ENCODE data around the gene ATIC.

The ATIC gene

GRCh38 chr2:215379948-215380347, 68.1 kb downstream of the ATIC start:
- DNase-seq (ENCODE audit: low read depth): no peak
- TF ChIP-seq, protein P1, sequence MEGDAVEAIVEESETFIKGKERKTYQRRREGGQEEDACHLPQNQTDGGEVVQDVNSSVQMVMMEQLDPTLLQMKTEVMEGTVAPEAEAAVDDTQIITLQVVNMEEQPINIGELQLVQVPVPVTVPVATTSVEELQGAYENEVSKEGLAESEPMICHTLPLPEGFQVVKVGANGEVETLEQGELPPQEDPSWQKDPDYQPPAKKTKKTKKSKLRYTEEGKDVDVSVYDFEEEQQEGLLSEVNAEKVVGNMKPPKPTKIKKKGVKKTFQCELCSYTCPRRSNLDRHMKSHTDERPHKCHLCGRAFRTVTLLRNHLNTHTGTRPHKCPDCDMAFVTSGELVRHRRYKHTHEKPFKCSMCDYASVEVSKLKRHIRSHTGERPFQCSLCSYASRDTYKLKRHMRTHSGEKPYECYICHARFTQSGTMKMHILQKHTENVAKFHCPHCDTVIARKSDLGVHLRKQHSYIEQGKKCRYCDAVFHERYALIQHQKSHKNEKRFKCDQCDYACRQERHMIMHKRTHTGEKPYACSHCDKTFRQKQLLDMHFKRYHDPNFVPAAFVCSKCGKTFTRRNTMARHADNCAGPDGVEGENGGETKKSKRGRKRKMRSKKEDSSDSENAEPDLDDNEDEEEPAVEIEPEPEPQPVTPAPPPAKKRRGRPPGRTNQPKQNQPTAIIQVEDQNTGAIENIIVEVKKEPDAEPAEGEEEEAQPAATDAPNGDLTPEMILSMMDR (IDR thresholded peaks at IDR 0.05; ENCODE audit: low read length, missing control alignments): no peak
- H3K4me3 ChIP-seq (replicated peaks; ENCODE audit: low read depth, low read length): no peak overlapping the region

DNA sequence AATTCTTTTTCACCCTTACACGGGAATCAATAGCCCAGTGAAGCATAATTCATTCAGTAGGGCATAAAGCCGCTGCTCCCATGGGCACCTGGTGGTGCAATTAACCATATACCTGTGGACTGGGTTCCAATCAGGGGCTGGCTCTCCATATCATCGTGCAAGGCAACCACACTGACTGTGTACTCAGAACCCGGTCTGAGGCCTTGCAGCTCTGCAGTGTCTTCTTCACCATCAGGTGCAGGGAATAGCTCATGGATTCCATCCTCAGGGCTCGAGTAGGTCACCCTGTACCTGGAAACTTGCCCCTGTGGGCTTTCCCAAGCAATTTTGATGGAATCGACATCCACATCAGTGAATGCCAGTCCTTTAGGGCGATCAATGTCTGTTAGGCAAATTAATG, 68.8 kb downstream of the ATIC start:
- no peak for DNase-seq (ENCODE audit: low read depth)
- TF ChIP-seq, protein P1 (IDR thresholded peaks at IDR 0.05; ENCODE audit: low read length, missing control alignments): no peak
- no peak overlapping the region for H3K4me3 ChIP-seq (replicated peaks; ENCODE audit: low read depth, low read length)

GRCh38 chr2:215382011-215382410, 70.2 kb downstream of the ATIC start:
- DNase-seq (ENCODE audit: low read depth): no peak
- TF ChIP-seq, protein P1 (IDR thresholded peaks at IDR 0.05; ENCODE audit: low read length, missing control alignments): no peak
- no peak overlapping the region for H3K4me3 ChIP-seq (replicated peaks; ENCODE audit: low read depth, low read length)

- TF ChIP-seq, protein P1 (IDR thresholded peaks at IDR 0.05; ENCODE audit: low read length, missing control alignments): no peak
- H3K4me3 ChIP-seq (replicated peaks; ENCODE audit: low read depth, low read length): no peak overlapping the region
These were observed 70.6 kb downstream of the ATIC start for GRCh38 chr2:215382480-215382879.

DNA sequence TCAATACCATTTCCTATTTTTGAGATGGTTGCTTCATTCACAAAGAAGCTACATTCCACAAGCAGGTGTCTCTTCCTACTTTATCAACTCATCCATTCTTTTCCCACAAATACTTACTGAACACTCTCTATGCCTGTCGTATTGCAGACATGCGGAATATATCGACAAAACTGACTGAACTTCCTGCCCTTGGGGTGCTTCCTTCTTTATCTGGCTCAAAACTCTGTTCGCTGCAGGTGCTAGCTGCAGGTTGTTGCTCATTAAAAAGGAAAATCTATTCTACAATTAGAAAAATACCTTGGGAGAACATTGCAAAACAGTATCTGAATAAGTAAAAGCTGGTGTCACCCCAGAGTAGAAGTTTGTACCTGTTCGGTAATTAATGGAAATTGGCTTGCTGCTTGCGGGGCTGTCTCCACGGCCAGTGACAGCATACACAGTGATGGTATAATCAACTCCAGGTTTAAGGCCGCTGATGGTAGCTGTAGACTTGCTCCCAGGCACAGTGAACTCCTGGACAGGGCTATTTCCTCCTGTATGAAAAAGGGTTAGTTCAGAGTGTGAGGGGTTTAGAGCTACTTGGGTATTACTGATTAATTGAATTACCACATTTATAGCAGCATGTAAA, 71.9 kb downstream of the ATIC start:
- TF ChIP-seq, protein P1 (IDR thresholded peaks at IDR 0.05; ENCODE audit: low read length, missing control alignments): no peak
- no peak for DNase-seq (ENCODE audit: low read depth)
- H3K4me3 ChIP-seq (replicated peaks; ENCODE audit: low read depth, low read length): no peak overlapping the region

More at GRCh38 chr2:215382480-215382879, 70.6 kb downstream of the ATIC start:
- no peak for DNase-seq (ENCODE audit: low read depth)

- TF ChIP-seq, protein P1 (IDR thresholded peaks at IDR 0.05; ENCODE audit: low read length, missing control alignments): no peak
- no peak for DNase-seq (ENCODE audit: low read depth)
- no peak overlapping the region for H3K4me3 ChIP-seq (replicated peaks; ENCODE audit: low read depth, low read length)
These were observed 72.9 kb downstream of the ATIC start for GRCh38 chr2:215384710-215385109.

DNA sequence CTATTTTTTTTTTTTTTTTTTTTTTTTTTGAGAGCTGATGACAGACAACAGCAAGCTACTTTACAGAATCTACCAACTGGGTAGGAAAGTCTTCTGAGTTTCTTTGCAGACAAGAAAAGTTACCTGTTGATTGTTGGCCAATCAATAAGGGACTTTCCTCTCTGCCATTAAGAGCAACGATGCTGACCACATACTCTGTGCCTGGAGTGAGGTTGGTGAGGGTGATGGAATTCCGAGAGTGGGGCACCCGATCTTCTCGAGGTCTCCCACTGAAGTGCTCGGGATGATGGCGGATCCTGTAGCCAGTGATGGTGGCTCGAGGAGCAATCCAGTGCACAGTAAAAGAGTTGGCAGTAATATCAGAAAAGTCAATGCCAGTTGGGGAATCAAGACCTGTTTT, 74.7 kb downstream of the ATIC start:
- H3K4me3 ChIP-seq (replicated peaks; ENCODE audit: low read depth, low read length): no peak overlapping the region
- DNase-seq (ENCODE audit: low read depth): no peak
- TF ChIP-seq, protein P1 (IDR thresholded peaks at IDR 0.05; ENCODE audit: low read length, missing control alignments): no peak
